Measurements from ENCODE around the gene NOS1AP. TPM values are rescaled to one million over a fixed set of nuclear protein-coding genes. Genes with fewer than 3 reads are reported as not detected.

Gene NOS1AP
- total and polyA plus RNA-seq, 9 of the 15 experiments (the other 6 are each of a cell fraction or from before 2014, with no cell fraction given): 0.07 to 1.5 (median 0.22) TPM

DNA sequence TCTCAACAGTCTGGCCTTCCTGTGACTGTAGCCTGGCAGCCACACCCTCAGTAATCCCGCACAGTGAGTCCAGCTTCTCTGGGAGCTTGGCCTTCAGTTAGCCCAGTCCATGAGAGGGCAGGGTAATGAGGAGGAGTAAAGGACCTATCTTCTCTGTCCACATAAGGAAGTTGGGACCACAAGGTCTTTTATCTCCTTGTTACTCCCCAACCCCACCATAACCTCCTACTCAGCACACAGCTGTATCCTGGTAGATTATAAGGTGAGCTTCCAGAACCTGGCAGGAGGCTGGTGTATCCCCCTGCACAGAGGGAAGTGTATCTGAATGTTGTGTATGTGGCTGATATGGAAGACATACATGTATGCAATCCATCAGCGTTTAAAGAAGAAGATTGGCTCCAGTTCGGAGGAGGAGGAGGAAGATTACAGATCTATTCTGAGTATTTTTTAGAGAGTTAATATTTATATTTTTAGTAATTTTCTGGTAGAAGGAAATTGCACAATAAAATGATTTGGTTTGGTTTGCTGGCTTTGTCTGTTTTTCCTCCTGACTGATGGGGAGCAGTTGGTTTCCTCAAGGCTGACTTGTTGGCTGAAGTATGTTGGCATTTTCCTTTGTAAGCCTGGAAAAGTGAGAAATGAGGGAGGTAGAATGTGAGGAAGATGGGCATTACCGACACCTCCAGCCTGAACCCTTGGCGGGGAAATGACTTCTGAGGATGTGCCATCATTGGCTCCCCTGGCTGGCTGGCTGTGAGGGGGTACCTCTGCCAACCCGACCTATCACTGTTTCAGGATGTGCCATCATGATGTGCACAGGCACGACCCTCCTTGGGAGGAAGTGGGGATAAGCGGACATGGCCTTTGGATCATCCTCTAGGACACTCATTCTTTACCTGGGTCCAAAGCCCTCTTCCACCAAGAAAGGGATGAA is 317.1 kb downstream of the NOS1AP start (continued):
- TF ChIP-seq, protein P1, sequence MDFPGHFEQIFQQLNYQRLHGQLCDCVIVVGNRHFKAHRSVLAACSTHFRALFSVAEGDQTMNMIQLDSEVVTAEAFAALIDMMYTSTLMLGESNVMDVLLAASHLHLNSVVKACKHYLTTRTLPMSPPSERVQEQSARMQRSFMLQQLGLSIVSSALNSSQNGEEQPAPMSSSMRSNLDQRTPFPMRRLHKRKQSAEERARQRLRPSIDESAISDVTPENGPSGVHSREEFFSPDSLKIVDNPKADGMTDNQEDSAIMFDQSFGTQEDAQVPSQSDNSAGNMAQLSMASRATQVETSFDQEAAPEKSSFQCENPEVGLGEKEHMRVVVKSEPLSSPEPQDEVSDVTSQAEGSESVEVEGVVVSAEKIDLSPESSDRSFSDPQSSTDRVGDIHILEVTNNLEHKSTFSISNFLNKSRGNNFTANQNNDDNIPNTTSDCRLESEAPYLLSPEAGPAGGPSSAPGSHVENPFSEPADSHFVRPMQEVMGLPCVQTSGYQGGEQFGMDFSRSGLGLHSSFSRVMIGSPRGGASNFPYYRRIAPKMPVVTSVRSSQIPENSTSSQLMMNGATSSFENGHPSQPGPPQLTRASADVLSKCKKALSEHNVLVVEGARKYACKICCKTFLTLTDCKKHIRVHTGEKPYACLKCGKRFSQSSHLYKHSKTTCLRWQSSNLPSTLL (IDR thresholded peaks at IDR 0.05): no peak
- TF ChIP-seq RNF219 (CRISPR knock-in tag; IDR thresholded peaks at IDR 0.05): no peak
- TF ChIP-seq SP1 (CRISPR knock-in tag; IDR thresholded peaks at IDR 0.05): no peak
- TF ChIP-seq, protein P2, sequence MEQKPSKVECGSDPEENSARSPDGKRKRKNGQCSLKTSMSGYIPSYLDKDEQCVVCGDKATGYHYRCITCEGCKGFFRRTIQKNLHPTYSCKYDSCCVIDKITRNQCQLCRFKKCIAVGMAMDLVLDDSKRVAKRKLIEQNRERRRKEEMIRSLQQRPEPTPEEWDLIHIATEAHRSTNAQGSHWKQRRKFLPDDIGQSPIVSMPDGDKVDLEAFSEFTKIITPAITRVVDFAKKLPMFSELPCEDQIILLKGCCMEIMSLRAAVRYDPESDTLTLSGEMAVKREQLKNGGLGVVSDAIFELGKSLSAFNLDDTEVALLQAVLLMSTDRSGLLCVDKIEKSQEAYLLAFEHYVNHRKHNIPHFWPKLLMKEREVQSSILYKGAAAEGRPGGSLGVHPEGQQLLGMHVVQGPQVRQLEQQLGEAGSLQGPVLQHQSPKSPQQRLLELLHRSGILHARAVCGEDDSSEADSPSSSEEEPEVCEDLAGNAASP (IDR thresholded peaks at IDR 0.05): no peak
- no peak for TF ChIP-seq SRSF3 (IDR thresholded peaks at IDR 0.05; ENCODE audit: insufficient read depth, low read length)
- TF ChIP-seq MBD2 (IDR thresholded peaks at IDR 0.05; ENCODE audit: borderline replicate concordance, low read depth): peak; percentile 88
- peak; percentile 78 for TF ChIP-seq TARDBP (IDR thresholded peaks at IDR 0.05)
- TF ChIP-seq PURB (CRISPR knock-in tag; IDR thresholded peaks at IDR 0.05; ENCODE audit: low read depth): no peak
- TF ChIP-seq ARID4B (CRISPR knock-in tag; IDR thresholded peaks at IDR 0.05): no peak
- no peak for TF ChIP-seq FOXJ2 (tag; IDR thresholded peaks at IDR 0.05)
- TF ChIP-seq ZNF764 (CRISPR knock-in tag; IDR thresholded peaks at IDR 0.05; ENCODE audit: low read depth): no peak
- TF ChIP-seq ZNF589 (CRISPR knock-in tag; IDR thresholded peaks at IDR 0.05; ENCODE audit: low read depth): 0 out of 2 replicates have a peak, but pooled peaks have one; percentile 61
- peak; percentile 75; the same call in 1 of the 2 replicates for TF ChIP-seq MECOM (CRISPR knock-in tag; IDR thresholded peaks at IDR 0.05)
- TF ChIP-seq SMAD1 (IDR thresholded peaks at IDR 0.05; ENCODE audit: low read depth, low read length, partially characterized antibody): peak; percentile 94
- TF ChIP-seq DIDO1 (tag; IDR thresholded peaks at IDR 0.05; ENCODE audit: low read depth): no peak
- TF ChIP-seq CSDE1 (IDR thresholded peaks at IDR 0.05): no peak
- peak; percentile 34; the same call in 1 of the 2 replicates for TF ChIP-seq ZBTB7A (IDR thresholded peaks at IDR 0.05; ENCODE audit: borderline replicate concordance, control insufficient read depth, low read depth, low read length)
